Mucosa of stomach (tissue), 1 donor: Measurements from ENCODE around the gene ZSWIM6.
"Not testable (repeated sequence)": the region's sequence is repeated elsewhere in the genome, so short reads cannot be mapped to it uniquely, and the experiment has no call there.

Source experiments
- H3K27me3 ChIP-seq: one replicate; pipeline ENCODE4 v1.7.0; 2013; ENCODE audit warnings: mild to moderate bottlenecking, low read length; ENCODE audit not compliant: control insufficient read depth, insufficient read depth
- H3K36me3 ChIP-seq: one replicate; pipeline ENCODE4 v1.7.0; 2013; ENCODE audit warnings: low read length; ENCODE audit not compliant: control insufficient read depth, insufficient read depth
- H3K4me1 ChIP-seq: one replicate; pipeline ENCODE4 v1.7.0; 2013; ENCODE audit warnings: mild to moderate bottlenecking, low read length; ENCODE audit not compliant: control insufficient read depth, insufficient read depth
- H3K4me3 ChIP-seq: one replicate; pipeline ENCODE4 v1.7.0; 2013; ENCODE audit warnings: low read length
- H3K9ac ChIP-seq: one replicate; pipeline ENCODE4 v1.7.0; 2013; ENCODE audit warnings: mild to moderate bottlenecking, low read length, moderate library complexity
- H3K9me3 ChIP-seq: one replicate; pipeline ENCODE4 v1.7.0; 2013; ENCODE audit warnings: mild to moderate bottlenecking, low read length, moderate library complexity; ENCODE audit not compliant: control insufficient read depth
- donor health status: Pancreatic carcinoma.

ZSWIM6 gene

DNA sequence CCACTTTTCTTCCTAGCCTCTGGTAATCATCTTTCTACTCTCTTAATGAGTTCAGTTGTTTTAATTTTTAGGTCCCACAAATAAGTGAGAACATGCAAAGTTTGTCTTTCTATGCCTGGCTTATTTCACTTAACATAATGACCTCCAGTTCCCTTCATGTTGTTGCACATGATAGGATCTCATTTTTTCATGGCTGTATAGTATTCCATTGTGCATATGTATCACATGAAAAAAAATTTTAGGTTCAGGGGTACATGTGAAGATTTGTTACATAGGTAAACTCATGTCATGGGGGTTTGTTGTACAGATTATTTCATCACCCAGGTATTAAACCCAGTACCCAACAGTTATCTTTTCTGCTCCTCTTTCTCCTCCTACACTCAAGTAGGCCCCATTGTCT, 89.2 kb downstream of the ZSWIM6 start:
- H3K9me3 ChIP-seq, H3K36me3 ChIP-seq, H3K4me1 ChIP-seq, H3K9ac ChIP-seq, H3K4me3 ChIP-seq, H3K27me3 ChIP-seq: not testable (repeated sequence)

GRCh38 chr5:61423487-61424145, 91.6 kb downstream of the ZSWIM6 start:
- Histone ChIP-seq H3K4me1 (no peaks in the 10 kb centered on the region), H3K4me3 (no peak overlapping the region), H3K9ac (no peak overlapping the region), H3K36me3 (no peaks in the 10 kb centered on the region), H3K27me3 (no peaks in the 10 kb centered on the region), H3K9me3 (no peaks in the 10 kb centered on the region)

DNA sequence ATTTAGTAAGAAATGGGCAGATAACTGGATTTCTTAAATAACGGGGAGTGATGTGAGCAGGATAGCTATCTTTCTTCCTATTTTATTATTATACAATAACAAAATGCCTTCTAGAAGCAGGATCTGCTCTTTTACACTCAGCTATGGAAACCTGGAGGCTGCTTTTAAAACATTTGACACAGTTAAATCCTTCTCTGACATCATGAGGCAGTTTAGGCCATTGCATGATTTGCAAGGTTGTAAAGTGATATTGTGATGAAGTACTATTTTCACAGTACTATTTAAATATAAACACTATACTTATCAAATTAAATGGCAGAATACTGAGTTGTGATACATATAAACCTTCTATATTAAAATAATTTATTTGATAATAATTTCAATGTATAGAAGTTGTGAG, 93.9 kb downstream of the ZSWIM6 start:
- Histone ChIP-seq H3K4me1 (no peaks in the 10 kb centered on the region), H3K9ac (no peak overlapping the region), H3K9me3 (no peaks in the 10 kb centered on the region), H3K36me3 (no peaks in the 10 kb centered on the region), H3K27me3 (no peaks in the 10 kb centered on the region), H3K4me3 (no peak overlapping the region)

- H3K9ac ChIP-seq, result no peak overlapping the region
- no peaks in the 10 kb centered on the region for H3K4me1 ChIP-seq
- H3K9me3 ChIP-seq, result no peaks in the 10 kb centered on the region
- H3K27me3 ChIP-seq, result no peaks in the 10 kb centered on the region
- no peak overlapping the region for H3K4me3 ChIP-seq
- H3K36me3 ChIP-seq, result no peaks in the 10 kb centered on the region
Observed at GRCh38 chr5:61429906-61430305, 97.8 kb downstream of the ZSWIM6 start.

GRCh38 chr5:61431923-61432620, 100.0 kb downstream of the ZSWIM6 start:
- H3K9ac ChIP-seq, result no peak overlapping the region
- no peak overlapping the region for H3K4me3 ChIP-seq
- no peaks in the 10 kb centered on the region for H3K27me3 ChIP-seq
- no peaks in the 10 kb centered on the region for H3K9me3 ChIP-seq
- no peaks in the 10 kb centered on the region for H3K36me3 ChIP-seq
- H3K4me1 ChIP-seq, result no peaks in the 10 kb centered on the region

GRCh38 chr5:61435368-61435767, 103.3 kb downstream of the ZSWIM6 start:
- no peaks in the 10 kb centered on the region for H3K4me1 ChIP-seq

DNA sequence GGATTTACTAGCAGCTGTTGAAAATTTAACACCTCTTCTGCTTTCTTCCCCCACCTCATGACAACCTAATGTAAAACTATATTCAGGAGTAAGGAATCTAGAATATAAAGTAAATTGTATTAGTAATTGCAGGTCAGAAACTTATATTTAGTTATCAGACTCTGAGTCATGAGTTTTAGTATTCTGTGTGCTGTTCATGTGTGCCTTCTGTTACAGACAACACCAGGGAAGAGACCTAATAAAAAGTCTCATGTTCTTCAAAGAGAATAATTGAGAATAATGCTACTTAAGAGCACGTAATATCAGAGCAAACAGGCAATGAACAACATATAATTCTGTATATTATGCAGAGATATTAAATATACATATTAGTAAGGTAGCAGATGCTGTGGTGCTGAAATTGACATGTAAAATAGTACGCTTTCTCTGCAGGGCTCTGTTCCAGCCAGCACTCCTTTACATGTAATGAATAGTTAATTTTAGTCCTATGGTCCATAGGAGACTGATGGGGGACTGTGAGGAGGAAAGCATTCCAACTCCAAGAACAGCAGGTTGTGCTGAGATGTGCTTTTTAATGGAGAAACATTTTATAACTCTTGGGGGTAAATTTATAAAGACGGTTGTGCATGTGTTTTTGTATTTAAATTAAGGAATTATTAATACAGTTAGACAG, 106.4 kb downstream of the ZSWIM6 start:
- Histone ChIP-seq H3K9ac (no peak overlapping the region), H3K36me3 (no peaks in the 10 kb centered on the region), H3K4me3 (no peak overlapping the region)

More at GRCh38 chr5:61435368-61435767, 103.3 kb downstream of the ZSWIM6 start:
- no peak overlapping the region for H3K9ac ChIP-seq
- no peaks in the 10 kb centered on the region for H3K36me3 ChIP-seq
- no peaks in the 10 kb centered on the region for H3K9me3 ChIP-seq
- no peaks in the 10 kb centered on the region for H3K27me3 ChIP-seq
- no peak overlapping the region for H3K4me3 ChIP-seq

DNA sequence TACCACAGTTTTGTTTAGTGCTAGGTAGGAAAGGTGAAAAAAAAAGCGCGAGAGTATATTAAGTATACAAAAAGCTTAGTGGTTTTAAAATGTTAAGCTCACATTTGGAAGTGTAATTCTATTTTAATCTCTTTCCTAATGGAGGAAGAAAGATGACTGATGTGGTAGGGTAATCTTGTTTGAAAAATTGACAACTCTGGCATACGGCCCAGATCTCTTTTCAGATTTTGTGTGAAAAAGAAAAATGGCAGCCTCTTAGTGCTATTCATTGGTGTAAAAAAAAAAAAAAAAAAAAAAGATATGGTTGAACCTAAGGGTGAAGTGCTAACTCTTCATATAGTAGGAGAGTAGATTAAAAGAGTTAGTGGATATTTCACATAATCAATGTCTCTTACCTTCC, 108.0 kb downstream of the ZSWIM6 start:
- no peak overlapping the region for H3K4me3 ChIP-seq
- no peaks in the 10 kb centered on the region for H3K27me3 ChIP-seq
- no peaks in the 10 kb centered on the region for H3K4me1 ChIP-seq
- no peaks in the 10 kb centered on the region for H3K9me3 ChIP-seq
- no peaks in the 10 kb centered on the region for H3K36me3 ChIP-seq
- no peak overlapping the region for H3K9ac ChIP-seq

More for the DNA sequence above, 106.4 kb downstream of the ZSWIM6 start:
- Histone ChIP-seq H3K9me3 (no peaks in the 10 kb centered on the region), H3K27me3 (no peaks in the 10 kb centered on the region), H3K4me1 (no peaks in the 10 kb centered on the region)

DNA sequence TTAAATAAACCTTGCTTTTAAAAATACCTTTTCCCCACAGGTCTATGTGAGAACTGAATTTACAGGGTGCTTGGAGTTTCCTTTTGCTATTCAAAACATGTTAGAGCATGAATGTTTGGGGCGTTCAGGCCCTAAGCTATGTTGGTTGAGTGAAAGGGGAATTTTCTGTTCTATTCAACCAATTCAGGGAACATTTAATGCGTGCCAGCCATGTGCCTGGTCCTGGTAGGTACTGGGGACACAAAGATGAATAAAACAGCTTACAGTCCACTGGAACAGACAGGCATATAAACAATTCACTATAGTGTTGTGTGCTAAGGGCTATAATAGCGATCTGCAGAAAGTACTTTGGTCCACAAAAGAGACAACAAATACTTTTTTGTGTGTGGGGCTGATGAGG, 108.5 kb downstream of the ZSWIM6 start:
- no peaks in the 10 kb centered on the region for H3K36me3 ChIP-seq
- H3K9ac ChIP-seq, result no peak overlapping the region
- no peaks in the 10 kb centered on the region for H3K27me3 ChIP-seq
- no peaks in the 10 kb centered on the region for H3K9me3 ChIP-seq
- H3K4me1 ChIP-seq, result no peaks in the 10 kb centered on the region
- no peak overlapping the region for H3K4me3 ChIP-seq

- no peaks in the 10 kb centered on the region for H3K4me1 ChIP-seq
- no peaks in the 10 kb centered on the region for H3K27me3 ChIP-seq
- no peak overlapping the region for H3K4me3 ChIP-seq
- H3K36me3 ChIP-seq, result no peaks in the 10 kb centered on the region
- no peaks in the 10 kb centered on the region for H3K9me3 ChIP-seq
- no peak overlapping the region for H3K9ac ChIP-seq
Observed at GRCh38 chr5:61441742-61442141, 109.7 kb downstream of the ZSWIM6 start.

DNA sequence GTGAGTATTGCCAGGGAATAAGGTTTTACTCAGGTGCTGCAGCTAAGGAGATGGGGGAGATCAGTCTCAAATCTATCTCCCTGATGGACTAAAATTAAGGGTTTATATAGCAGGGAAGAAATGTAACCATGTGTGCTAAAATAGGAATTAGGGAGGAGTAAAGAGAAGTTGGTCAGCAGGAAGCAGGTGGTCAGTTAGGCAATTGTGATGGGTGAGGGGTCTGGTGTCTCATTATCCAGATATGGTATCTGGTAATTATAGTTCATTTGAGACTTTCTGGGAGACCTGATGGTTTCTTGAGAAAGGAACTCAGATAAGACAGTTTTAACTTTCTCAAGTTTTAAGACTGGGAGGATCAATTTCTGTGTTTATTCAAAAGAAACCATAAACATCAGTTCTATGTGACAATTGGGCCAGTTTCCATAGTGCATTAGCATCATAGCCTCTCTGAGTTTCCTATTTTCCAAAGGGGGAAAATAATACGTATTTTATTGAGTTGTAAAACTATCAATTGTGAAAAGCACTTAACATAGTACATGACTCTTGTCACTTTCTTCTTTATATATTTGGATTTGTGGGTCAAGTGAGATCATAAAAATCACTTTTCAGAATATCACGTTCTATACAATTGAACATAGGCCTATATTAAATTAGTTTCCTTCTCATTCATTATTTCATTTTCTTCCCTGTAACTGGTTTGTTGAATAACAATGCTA, 115.9 kb downstream of the ZSWIM6 start:
- no peaks in the 10 kb centered on the region for H3K36me3 ChIP-seq
- peaks cover 18% of the 10 kb centered on the region for H3K4me1 ChIP-seq
- H3K9me3 ChIP-seq, result no peaks in the 10 kb centered on the region
- H3K27me3 ChIP-seq, result no peaks in the 10 kb centered on the region
- no peak overlapping the region for H3K4me3 ChIP-seq
- no peak overlapping the region for H3K9ac ChIP-seq
